ENCODE data around the gene TRIML1.

DNA sequence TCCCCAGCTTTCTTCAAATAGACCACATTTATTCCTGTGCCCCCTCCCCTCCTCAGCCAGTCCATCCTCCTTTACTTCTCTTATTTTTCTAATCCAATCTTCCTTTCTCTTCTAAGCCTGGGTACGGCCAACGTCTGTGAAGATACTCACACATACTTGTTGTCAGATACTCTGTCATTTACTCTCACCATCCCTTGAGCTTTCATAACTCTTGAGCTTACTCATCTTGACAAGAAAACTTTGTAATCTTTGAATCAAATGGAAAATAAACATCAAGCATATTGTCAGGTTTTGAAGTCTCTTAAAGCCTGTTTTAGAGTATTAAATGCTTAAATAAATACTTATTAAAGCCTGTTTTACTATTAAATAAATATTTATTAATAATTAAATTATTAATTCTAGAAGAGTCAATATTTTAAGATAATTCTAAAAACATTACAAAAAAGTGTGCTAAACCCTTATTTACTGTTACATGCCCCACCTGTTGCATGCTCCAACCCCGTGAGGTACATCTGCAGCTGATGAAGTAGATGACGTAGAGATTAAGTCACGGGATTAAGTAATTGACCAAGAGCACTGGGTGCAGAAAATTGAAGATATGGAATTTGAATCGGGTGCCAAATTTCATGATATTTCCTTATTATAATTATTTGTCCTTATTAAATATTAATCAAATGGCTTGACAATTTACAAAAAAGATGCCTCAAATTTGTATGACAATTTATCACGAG is 28.3 kb upstream of the TRIML1 start:
- TF ChIP-seq, protein P1, sequence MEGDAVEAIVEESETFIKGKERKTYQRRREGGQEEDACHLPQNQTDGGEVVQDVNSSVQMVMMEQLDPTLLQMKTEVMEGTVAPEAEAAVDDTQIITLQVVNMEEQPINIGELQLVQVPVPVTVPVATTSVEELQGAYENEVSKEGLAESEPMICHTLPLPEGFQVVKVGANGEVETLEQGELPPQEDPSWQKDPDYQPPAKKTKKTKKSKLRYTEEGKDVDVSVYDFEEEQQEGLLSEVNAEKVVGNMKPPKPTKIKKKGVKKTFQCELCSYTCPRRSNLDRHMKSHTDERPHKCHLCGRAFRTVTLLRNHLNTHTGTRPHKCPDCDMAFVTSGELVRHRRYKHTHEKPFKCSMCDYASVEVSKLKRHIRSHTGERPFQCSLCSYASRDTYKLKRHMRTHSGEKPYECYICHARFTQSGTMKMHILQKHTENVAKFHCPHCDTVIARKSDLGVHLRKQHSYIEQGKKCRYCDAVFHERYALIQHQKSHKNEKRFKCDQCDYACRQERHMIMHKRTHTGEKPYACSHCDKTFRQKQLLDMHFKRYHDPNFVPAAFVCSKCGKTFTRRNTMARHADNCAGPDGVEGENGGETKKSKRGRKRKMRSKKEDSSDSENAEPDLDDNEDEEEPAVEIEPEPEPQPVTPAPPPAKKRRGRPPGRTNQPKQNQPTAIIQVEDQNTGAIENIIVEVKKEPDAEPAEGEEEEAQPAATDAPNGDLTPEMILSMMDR (IDR thresholded peaks at IDR 0.05): no peak
- TF ChIP-seq POLR2A (IDR thresholded peaks at IDR 0.05; ENCODE audit: low read depth) (no peak), POLR2AphosphoS5 (IDR thresholded peaks at IDR 0.05) (no peak)
